ENCODE results near the gene ARHGAP33. TPM values are rescaled to one million over a fixed set of nuclear protein-coding genes. Genes with fewer than 3 reads are reported as not detected.

The ARHGAP33 gene
- total and polyA plus RNA-seq, 2 of the 8 experiments (the other 6 are each of a cell fraction or from before 2014, with no cell fraction given), result 6.5 to 25.2 TPM

DNA sequence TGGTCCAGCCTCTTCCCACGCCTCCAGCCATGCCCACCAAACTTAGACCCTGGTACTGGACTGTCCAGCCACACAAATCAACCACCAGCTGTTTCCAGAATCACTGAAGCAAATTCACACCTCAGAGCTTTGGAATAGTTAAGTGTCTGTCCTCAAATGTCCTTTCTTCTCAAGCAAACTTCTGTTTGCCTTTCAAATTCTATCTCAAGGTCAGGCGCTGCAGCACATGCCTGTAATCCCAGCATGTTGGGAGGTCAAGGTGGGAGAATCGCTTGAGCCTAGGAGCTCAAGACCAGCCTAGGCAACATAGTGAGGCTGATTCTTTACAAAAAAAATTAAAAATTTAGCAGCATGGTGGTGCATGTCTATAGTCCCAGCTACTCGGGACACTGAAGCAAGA lies 56.7 kb downstream of the ARHGAP33 start (continued):
- TF ChIP-seq, protein P1, sequence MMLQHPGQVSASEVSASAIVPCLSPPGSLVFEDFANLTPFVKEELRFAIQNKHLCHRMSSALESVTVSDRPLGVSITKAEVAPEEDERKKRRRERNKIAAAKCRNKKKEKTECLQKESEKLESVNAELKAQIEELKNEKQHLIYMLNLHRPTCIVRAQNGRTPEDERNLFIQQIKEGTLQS (IDR thresholded peaks at IDR 0.05; ENCODE audit: insufficient read depth, low read depth, low read length), result no peak
